Left ventricle myocardium superior (tissue), 1 donor: ENCODE measurements around the gene MAGEA10. TPM values are rescaled to one million over a fixed set of nuclear protein-coding genes. Genes with fewer than 3 reads are reported as not detected.
A peak's percentile ranks its signal among the peaks of the same experiment; 100 is the strongest.
"Not testable (repeated sequence)": the region's sequence is repeated elsewhere in the genome, so short reads cannot be mapped to it uniquely, and the experiment has no call there.

ENCODE experiments used
- ATAC-seq: fragments of 200-7000 bp; cut with Tn5 transposase; one replicate; pipeline ENCODE4 v1.9.1; 2020; ENCODE audit warnings: mild to moderate bottlenecking, moderate library complexity
- DNase-seq: peaks from one replicate; pipeline ENCODE4 v3.0.0-alpha.2; 2020
- intact Hi-C: fragments of 100-400 bp; cut with micrococcal nuclease; formaldehyde crosslinking; loops from one replicate; pipeline ENCODE4 v1.11.0; 2022
- long read RNA-seq: library from polyadenylated mRNA; unstranded; transcript quantifications from one replicate; pipeline ENCODE4 v2.0.0, GENCODE V29; 2021
- total RNA-seq: library from RNA; stranded (reverse); fragmentation: NEBNext Ultra II Directional; extraction: Animal tissue kit (Norgen Biotek cat#: 25700); gene quantifications from one replicate; pipeline ENCODE4 v1.2.1, GENCODE V29; 2021
- donor health status: DM: no; HTN: yes; CAD: no; lungs with severe emphysema.

MAGEA10 gene
- not detected for total RNA-seq
- long read RNA-seq = 0 reads

DNA sequence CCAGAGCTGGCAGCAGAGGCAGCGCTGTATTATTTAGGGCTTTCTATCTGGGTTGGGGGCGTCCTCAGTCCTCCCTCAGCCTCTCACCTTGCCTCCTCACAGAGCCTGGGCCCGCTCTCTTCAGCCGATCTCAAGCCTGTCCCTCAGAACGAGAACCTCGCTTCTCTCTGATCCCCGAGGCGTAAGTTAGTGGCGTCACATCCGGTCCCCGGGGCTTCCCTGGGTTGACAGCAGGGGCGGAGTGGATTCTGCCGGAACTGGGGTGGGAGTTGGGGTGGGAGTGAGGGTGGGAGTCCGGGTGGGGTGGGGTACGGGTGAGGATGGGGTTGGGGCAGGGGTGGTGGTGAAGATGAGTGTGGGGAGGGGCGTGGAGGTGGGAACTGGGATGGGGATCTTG, at the start of gene MAGEA10:
Gene MAGEA10, minus strand, starts transcription at position 190 of the 397 bp plus-strand sequence. CDS start 2,957 bp downstream, outside the sequence.
- ATAC-seq (no peak), DNase-seq (no peak)
- intact Hi-C loops = no loop called here

GRCh38 chrX:152177497-152178269, 39.3 kb upstream of the MAGEA10 start:
- DNase-seq (no peak), ATAC-seq (no peak)
- intact Hi-C loops = no loop called here

- intact Hi-C loops = no loop called here
- ATAC-seq (no peak), DNase-seq (no peak)
These were observed 38.7 kb upstream of the MAGEA10 start for GRCh38 chrX:152177052-152177451.

GRCh38 chrX:152175892-152176291, 37.5 kb upstream of the MAGEA10 start:
- intact Hi-C loops, ATAC-seq: not testable (repeated sequence)

DNA sequence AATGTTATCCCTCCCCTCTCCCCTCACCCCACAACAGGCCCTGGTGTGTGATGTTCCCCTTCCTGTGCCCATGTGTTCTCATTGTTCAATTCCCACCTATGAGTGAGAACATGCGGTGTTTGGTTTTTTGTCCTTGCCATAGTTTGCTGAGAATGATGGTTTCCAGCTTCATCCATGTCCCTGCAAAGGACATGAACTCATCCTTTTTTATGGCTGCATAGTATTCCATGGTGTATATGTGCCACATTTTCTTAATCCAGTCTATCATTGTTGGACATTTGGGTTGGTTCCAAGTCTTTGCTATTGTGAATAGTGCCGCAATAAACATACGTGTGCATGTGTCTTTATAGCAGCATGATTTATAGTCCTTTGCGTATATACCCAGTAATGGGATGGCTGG, 35.5 kb upstream of the MAGEA10 start:
- ATAC-seq, intact Hi-C loops, DNase-seq: not testable (repeated sequence)

More at GRCh38 chrX:152175892-152176291, 37.5 kb upstream of the MAGEA10 start:
- DNase-seq = not testable (repeated sequence)

DNA sequence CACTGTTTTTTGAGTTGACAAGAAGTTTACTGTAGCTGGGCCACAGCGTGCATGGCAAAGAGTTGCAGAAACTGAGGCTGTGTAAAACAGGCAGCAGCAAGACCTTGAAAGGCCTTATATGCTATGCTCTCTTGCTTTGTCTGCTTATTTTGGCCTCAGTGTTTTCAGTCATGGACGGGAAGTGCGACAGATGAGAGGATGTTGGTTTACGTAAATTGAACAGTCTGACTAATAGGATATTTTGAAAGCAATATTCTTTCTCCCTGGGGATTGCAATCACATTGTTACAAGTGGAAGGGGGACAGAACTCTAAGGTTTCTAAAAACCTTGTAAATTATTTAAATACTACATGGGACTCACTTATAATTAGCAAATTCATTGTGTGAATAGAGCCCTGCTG, 32.2 kb upstream of the MAGEA10 start:
- no peak for DNase-seq
- no peak for ATAC-seq
- intact Hi-C loops = no loop called here

- no peak for DNase-seq
- ATAC-seq = no peak
- intact Hi-C loops = no loop called here
These were observed 26.8 kb upstream of the MAGEA10 start for GRCh38 chrX:152165033-152165743.

DNA sequence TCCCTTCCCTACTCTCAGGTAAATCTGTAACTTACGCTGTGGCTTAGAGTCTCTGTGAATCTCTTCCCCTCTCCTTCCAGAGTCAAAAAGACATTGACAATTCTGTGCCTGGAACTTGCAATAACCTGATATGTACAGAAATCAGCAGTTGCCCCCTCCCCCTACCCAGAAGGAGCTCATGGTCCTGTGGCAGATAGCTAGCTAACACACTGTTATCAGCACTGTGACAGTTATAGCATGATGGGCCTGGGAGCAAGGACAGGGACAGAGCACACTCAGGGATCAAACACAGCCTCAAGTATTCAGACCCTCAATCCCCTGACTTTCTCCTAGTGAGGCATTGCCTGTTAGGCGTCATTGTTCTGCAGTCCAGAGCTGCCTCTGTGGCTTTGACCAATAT, 18.7 kb upstream of the MAGEA10 start:
- ATAC-seq = no peak
- no peak for DNase-seq
- intact Hi-C loops = no loop called here

DNA sequence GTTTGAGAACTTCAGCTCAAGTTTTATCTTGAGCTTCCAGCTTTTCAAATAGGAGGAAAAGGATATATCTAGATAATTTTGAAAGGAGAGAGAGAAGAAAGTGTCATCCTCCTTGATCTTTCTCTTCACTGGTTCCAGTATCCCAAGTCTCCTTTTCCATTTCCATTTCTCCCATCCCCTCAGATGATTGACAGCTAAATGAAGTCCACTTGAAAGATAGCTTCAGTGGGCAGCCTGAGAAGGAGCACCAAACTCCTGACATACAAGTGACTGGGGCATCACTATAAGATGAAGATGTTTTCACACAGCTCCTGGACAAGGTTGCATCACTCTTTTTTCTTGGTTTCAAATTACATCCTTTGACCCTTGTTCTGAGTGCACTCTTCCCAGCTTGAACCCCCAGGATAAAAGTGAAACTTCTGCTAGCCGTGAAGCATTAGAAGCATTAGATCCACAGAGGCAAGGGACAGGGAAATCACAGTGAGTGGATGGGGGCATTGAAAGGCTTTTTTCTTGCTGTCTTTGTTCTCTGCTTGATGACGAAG, 17.5 kb upstream of the MAGEA10 start:
- no peak for DNase-seq
- intact Hi-C loops = no loop called here
- ATAC-seq = no peak

- intact Hi-C loops = no loop called here
- ATAC-seq (no peak), DNase-seq (no peak)
These were observed 15.7 kb upstream of the MAGEA10 start for GRCh38 chrX:152154050-152154449.

DNA sequence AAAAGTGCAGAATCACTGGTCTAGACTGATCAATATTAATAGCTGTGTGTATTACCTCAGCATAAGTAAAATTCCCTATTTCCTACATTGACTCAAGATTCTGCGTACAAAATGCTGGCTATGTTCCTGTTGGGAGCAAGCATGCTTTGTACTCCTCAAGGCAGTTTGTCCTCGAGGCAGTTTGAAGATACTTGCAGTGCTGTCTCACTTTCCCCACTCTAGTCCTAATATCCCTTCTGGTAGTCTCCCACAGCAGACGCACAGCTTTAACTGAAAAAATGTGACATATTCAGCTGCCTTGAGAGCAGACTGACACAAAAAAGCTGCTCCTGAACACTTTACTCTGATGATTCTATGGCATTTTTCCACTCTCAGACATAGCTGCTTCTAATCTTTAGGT, 12.9 kb upstream of the MAGEA10 start:
- ATAC-seq = no peak
- intact Hi-C loops = no loop called here
- no peak for DNase-seq

- DNase-seq (no peak), ATAC-seq (no peak)
- intact Hi-C loops = no loop called here
These were observed 11.3 kb upstream of the MAGEA10 start for GRCh38 chrX:152149648-152150047.

DNA sequence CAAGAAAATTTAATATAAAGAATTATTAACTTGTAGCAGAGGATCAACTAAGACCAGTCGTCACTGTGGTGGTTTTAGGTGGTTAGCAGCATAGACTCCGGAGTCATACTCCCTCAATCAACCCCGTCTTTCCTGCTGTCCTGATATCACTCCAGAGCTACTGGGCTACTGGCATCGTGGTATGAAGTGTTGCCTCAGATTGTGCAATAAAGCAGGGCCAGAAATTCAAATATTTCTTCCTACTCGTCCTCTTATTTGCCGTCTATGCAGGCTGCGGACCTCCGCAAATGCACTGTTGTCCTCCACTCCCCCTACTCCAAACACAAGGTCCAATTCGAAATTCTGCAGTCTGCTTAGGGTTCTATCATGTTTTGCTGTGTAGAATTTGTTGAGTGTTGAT, 1.2 kb upstream of the MAGEA10 start:
- no peak for ATAC-seq
- intact Hi-C loops = no loop called here
- no peak for DNase-seq

GRCh38 chrX:152137771-152138387, 498 bp downstream of the MAGEA10 start:
- intact Hi-C loops = no loop called here
- DNase-seq (no peak), ATAC-seq (no peak)

DNA sequence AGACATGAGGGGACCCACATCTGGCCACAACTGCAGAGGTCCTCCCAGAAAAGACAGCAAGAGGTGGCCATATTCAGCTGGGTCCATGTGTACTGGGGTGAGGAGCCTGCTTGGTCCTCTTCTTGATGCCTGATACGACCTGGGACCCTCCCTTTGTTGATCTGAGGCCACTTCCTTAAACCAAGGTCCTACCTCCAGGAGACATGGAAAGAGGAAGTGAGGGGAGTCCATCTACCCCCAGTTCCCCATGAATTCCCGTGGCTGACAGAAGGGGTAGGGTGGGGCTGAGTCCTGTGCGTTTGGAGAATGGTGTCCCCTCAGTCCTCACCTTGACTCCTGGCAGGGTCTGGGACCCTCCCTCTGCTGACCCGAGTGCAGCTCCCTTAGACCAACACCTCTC, 2.1 kb downstream of the MAGEA10 start:
- DNase-seq (no peak), ATAC-seq (no peak)
- intact Hi-C loops = no loop called here

- DNase-seq = no peak
- intact Hi-C loops = no loop called here
- ATAC-seq = peak; percentile 65
These were observed 6.9 kb downstream of the MAGEA10 start for GRCh38 chrX:152131525-152131924.

DNA sequence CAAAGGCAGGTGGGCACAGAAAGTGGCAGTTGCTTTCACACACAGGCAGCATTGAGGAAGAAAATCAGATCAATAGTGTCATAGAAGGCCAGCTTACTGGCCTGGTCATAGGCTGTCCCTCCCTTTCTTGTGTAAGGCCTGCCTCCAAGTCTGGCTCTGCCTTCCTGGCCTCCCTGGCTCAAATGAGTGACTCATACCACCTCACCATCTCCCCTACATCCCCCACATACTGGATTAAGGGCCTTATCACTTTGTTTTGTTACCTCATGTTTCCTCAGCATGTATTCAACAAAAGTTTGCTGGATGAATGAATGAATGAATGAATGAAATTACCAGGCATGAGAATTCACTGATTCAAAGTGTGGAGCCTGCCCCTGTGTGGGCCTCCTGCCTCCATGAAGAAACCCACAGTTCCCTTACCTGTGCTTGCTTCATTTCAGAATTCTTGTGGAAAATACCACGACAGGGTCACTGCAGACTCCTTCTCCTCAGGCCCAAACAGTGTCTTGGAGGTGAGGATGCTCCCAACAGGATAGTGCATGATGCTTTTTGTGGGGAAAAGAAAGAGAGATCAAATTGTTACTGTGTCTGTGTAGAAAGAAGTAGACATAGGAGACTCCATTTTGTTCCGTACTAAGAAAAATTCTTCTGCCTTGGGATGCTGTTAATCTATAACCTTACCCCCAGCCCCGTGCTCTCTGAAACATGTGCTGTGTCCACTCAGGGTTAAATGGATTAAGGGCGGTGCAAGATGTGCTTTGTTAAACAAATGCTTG, 9.1 kb downstream of the MAGEA10 start:
- intact Hi-C loops, DNase-seq, ATAC-seq: not testable (repeated sequence)

- DNase-seq (no peak), ATAC-seq (no peak)
- intact Hi-C loops = no loop called here
These were observed 21.1 kb downstream of the MAGEA10 start for GRCh38 chrX:152117305-152117704.

DNA sequence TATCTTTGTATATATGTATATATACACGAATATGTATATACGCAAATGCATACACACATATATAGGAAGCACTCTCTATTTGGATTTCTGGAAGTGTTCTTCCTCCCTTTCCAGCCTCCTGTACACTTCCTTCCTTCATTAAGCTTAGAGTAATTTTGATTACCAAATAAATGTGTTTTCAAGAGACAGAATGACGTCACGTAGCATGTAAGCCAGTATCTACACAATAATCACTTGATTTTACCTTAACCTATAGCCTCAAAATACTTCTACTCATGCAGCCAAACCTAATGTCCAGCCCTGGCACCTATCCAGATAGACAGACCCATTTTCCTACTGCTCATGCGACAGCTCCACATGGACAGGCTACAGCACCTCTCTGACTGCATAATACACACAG, 29.9 kb downstream of the MAGEA10 start:
- intact Hi-C loops = no loop called here
- ATAC-seq (no peak), DNase-seq (no peak)
